PC-9 (cell line): ENCODE data around the gene PERCC1. TPM values are rescaled to one million over a fixed set of nuclear protein-coding genes. Genes with fewer than 3 reads are reported as not detected.

Experiments
- BruUV-seq: library from RNA; stranded (reverse); fragments of 400-500 nt; replicated peaks from 2 replicates; lab custom pipeline; 2021; lab: Mats Ljungman, UMichigan
- CTCF ChIA-PET: fragments of 300-600 bp; sonication (Branson Sonifier 250); formaldehyde crosslinking; loops from one replicate; lab custom pipeline; 2022; ENCODE audit warnings: antibody characterized with exemption; lab: Charles Lee
- POLR2A ChIA-PET: fragments of 300-600 bp; sonication (Branson Sonifier 250); formaldehyde crosslinking; loops from one replicate; lab custom pipeline; 2022; ENCODE audit warnings: antibody characterized with exemption; ENCODE audit not compliant: unreplicated experiment; lab: Charles Lee
- DNase-seq, 2 experiments: peaks; one replicate each; pipeline versions ENCODE4 v3.0.0 to v3.0.0-alpha.2; 2015 to 2022; ENCODE audit warnings: mixed read lengths in 1 of 2
- H2AFZ ChIP-seq: fragments of 200-600 bp; sonication (generic); 2 replicates; pipeline ENCODE4 v1.8.1; 2017; ENCODE audit warnings: antibody characterized with exemption
- H3F3A ChIP-seq: fragments of 200-600 bp; sonication (generic); 2 replicates; pipeline ENCODE4 v1.8.1; 2017; ENCODE audit warnings: antibody characterized with exemption, mild to moderate bottlenecking, low read depth; ENCODE audit not compliant: insufficient read depth
- H3K27ac ChIP-seq: fragments of 200-600 bp; sonication (generic); 2 replicates; pipeline ENCODE4 v1.6.1; 2016; ENCODE audit warnings: mixed run types
- H3K27me3 ChIP-seq: fragments of 200-600 bp; sonication (generic); 2 replicates; pipeline ENCODE4 v1.6.1; 2016; ENCODE audit warnings: low read depth, mixed run types; ENCODE audit not compliant: insufficient read depth
- H3K36me3 ChIP-seq: fragments of 200-600 bp; sonication (generic); 2 replicates; pipeline ENCODE4 v1.6.1; 2016; ENCODE audit warnings: low read depth, mixed run types
- H3K4me1 ChIP-seq: fragments of 200-600 bp; sonication (generic); replicated peaks from 2 replicates; pipeline ENCODE4 v1.6.1; 2016; ENCODE audit warnings: mixed run types; ENCODE audit not compliant: insufficient read depth
- H3K4me2 ChIP-seq: fragments of 200-600 bp; sonication (generic); 2 replicates; pipeline ENCODE4 v1.6.1; 2017; ENCODE audit warnings: mixed run types
- H3K4me3 ChIP-seq: fragments of 200-600 bp; sonication (generic); 2 replicates; pipeline ENCODE4 v1.6.1; 2016; ENCODE audit warnings: mixed run types
- H3K79me2 ChIP-seq: fragments of 200-600 bp; sonication (generic); 2 replicates; pipeline ENCODE4 v1.6.1; 2017; ENCODE audit warnings: low read depth, mixed run types
- H3K9me2 ChIP-seq: fragments of 200-600 bp; sonication (generic); 2 replicates; pipeline ENCODE4 v1.8.1; 2017; ENCODE audit warnings: mild to moderate bottlenecking; ENCODE audit not compliant: insufficient read depth
- H3K9me3 ChIP-seq: fragments of 200-600 bp; sonication (generic); 2 replicates; pipeline ENCODE4 v1.8.1; 2016; ENCODE audit warnings: low read depth; ENCODE audit not compliant: insufficient read depth
- H4K20me1 ChIP-seq: fragments of 200-600 bp; sonication (generic); 2 replicates; pipeline ENCODE4 v1.8.1; 2017; ENCODE audit not compliant: insufficient read depth
- CTCF ChIP-seq: fragments of 200-600 bp; sonication (generic); conservative IDR thresholded peaks from 2 replicates; pipeline ENCODE4 v1.6.1; 2017; ENCODE audit warnings: mixed run types, antibody characterized with exemption, mild to moderate bottlenecking, moderate library complexity
- EZH2 ChIP-seq: fragments of 200-600 bp; sonication (generic); IDR thresholded peaks from 2 replicates; pipeline ENCODE4 v1.8.0; 2017; ENCODE audit warnings: antibody characterized with exemption, low read depth
- intact Hi-C: fragments of 100-400 bp; cut with micrococcal nuclease; formaldehyde crosslinking; loops from one replicate; pipeline ENCODE4 v1.10.0; 2022; ENCODE audit not compliant: unreplicated experiment
- total RNA-seq: library from RNA; stranded (reverse); gene quantifications from 2 replicates; pipeline ENCODE4 v1.2.3, GENCODE V29; 2021

PERCC1 gene
- total RNA-seq, 1 experiment from 2014 or later = not detected

DNA sequence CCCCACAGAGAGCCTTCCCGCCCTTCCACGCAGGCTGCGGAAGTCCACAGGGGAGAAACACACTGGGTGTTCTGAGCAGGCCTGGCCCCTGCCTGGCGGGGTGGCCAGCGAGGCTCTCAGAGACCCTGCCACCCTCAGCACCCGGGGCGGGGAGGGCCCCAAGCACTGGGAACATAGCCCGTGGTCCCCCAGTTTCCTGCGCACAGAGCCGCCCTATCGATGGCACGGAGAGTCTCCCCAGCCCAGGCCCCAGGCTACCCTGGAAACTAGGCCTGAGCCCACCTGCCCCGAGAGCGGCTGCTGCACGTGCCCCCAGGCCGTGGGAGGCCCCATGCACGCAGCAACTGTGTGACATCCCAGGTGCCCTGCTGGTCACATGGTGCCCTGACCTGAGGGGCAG lies 23.7 kb downstream of the PERCC1 start:
- Histone ChIP-seq H3K4me1 (no peaks in the 10 kb centered on the region), H3K27ac (no peak overlapping the region), H3K9me3 (no peaks in the 10 kb centered on the region), H2AFZ (no peak overlapping the region), H3K27me3 (no peaks in the 10 kb centered on the region), H4K20me1 (no peaks in the 10 kb centered on the region), H3K4me3 (no peak overlapping the region), H3F3A (no peaks in the 10 kb centered on the region), H3K9me2 (no peaks in the 10 kb centered on the region), H3K36me3 (no peaks in the 10 kb centered on the region), H3K4me2 (no peak overlapping the region), H3K79me2 (no peaks in the 10 kb centered on the region)
- ChIA-PET CTCF (no interaction called here), POLR2A (no interaction called here)
- BruUV-seq = no TSS peak
- no peak for DNase-seq
- TF ChIP-seq CTCF (no peak), EZH2 (no peak)
- intact Hi-C loops = no loop called here

DNA sequence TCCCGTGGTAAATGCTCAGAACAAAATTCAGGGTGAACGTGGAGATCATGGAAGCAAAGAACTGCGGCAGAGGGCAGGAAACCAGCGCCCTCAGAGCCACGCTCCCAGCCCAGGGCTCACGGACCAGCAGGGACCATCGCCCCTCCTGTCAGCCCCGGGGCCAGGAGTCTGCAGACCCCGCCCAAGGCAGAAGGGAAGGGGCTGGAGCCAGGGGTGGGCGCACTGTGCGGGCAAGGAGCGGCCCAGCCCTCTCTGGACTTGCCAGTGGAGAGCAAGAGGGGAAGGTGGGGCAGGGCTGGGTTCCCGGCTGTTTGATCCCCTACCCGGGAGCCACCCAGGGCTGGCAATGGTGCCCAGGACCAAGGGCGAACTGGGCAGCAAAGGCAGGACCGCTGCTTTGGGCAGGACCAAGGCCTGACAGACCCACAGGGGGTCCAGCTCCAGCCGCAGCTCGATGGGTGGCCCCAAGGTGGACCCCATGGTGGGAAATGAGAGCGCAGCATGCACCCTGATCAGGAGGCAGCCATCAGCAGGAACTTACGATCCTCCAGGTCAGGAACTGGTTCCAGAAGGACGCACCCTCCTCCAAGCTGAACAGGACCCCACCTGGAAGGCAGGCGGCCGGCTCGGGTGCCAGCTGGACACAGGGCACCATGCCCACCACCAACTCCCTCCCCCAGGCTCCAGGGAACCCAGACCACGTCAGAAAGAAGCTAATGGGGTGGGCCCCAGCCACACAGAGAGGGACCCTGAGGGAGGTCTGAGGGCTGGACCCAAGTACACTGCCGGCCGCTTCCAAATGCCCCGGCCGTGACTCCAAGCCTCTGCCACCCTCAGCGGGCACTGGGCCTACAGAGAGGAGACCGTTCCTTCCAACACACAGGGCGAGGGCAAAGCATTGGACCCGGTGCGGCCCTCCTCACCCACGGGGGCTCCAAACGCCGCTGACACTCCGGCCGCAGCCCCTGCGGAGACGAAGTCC lies 24.6 kb downstream of the PERCC1 start:
- Histone ChIP-seq H3K4me2 (no peak overlapping the region), H3K4me3 (no peak overlapping the region), H3K27me3 (no peaks in the 10 kb centered on the region), H4K20me1 (no peaks in the 10 kb centered on the region), H3K36me3 (no peaks in the 10 kb centered on the region), H2AFZ (no peak overlapping the region), H3K27ac (no peak overlapping the region), H3K9me3 (no peaks in the 10 kb centered on the region), H3K4me1 (no peaks in the 10 kb centered on the region), H3K79me2 (no peaks in the 10 kb centered on the region), H3F3A (no peaks in the 10 kb centered on the region), H3K9me2 (no peaks in the 10 kb centered on the region)
- DNase-seq = no peak
- CTCF ChIA-PET = no interaction called here
- BruUV-seq = no TSS peak
- TF ChIP-seq CTCF = no peak
- no peak for TF ChIP-seq EZH2
- intact Hi-C loops = no loop called here
- POLR2A ChIA-PET = no interaction called here

DNA sequence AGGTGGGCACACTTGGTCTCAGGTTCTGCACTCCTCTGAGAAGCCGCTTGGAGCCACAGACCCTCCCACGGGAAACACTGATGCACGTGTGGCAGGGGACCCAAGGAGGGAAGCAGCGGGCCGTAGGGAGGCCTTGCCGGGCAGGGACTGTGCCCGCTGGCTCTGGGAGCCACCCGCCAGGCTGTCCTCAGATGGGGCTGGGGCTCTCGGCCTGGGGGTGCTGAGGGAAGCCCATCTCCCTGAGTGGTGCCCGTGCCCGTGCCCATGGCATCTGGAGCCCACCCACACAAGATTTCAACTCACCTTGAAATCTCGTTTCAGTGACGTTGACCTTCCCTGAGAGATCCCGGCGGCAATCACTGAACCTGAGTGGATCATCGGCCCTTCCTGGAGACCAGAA lies 26.1 kb downstream of the PERCC1 start:
- H3K79me2 ChIP-seq = no peaks in the 10 kb centered on the region
- H3F3A ChIP-seq = no peaks in the 10 kb centered on the region
- no peaks in the 10 kb centered on the region for H3K36me3 ChIP-seq
- H3K9me3 ChIP-seq = no peaks in the 10 kb centered on the region
- no peaks in the 10 kb centered on the region for H3K4me1 ChIP-seq
- BruUV-seq = no TSS peak
- no peak for TF ChIP-seq CTCF
- TF ChIP-seq EZH2 = no peak
- H3K27me3 ChIP-seq = no peaks in the 10 kb centered on the region
- H2AFZ ChIP-seq = no peak overlapping the region
- H4K20me1 ChIP-seq = no peaks in the 10 kb centered on the region; the same call in 1 of the 2 replicates
- H3K4me2 ChIP-seq = no peak overlapping the region
- H3K4me3 ChIP-seq = no peak overlapping the region
- DNase-seq = no peak
- H3K9me2 ChIP-seq = no peaks in the 10 kb centered on the region
- intact Hi-C loops = no loop called here
- no peak overlapping the region for H3K27ac ChIP-seq
- ChIA-PET CTCF (no interaction called here), POLR2A (no interaction called here)
